ENCODE results near the gene SLC44A2. TPM values are rescaled to one million over a fixed set of nuclear protein-coding genes. Genes with fewer than 3 reads are reported as not detected.
A peak's percentile ranks its signal among the peaks of the same experiment; 100 is the strongest.

Gene SLC44A2
- total RNA-seq, 4 donors from 2014 or later: 34.3 to 51.7 (median 41.5) TPM

DNA sequence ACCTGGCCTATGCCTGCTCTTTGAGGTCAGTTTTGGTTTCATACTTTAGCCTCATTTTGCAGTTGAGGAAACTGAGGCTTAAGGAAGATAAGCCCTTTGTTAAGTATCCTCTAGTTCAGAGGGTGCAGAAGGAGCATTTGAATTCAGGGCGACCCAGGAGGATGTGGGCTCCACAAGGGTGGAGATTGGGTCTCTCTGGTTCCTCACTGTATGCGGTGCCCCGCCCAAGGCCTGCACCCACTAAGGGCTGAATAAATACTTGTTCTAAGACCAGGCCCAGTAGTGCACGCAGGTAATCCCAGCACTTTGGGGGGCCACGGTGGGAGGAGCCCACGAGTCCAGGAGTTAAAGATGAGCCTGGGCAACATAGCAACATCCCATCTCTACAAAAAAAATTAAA lies 768 bp upstream of the SLC44A2 start:
- Histone ChIP-seq H3K4me3 (peak overlapping the region in 1 of 2 donors; percentile 71), H3K36me3 (peaks cover 0 to 31% of the 10 kb centered on the region in 2 donors), H3K27me3 (no peaks in the 10 kb centered on the region), H3K9me3 (no peaks in the 10 kb centered on the region), H3K27ac (peak overlapping the region in 3 of 4 donors; percentile 81 to 87 (median 86)), H3K4me1 (peaks cover 0 to 30% (median 13%) of the 10 kb centered on the region in 3 donors)
- WGBS, 2 donors (ENCODE audit: low coverage in 1 of 2): no CpG with 5 or more reads among the region's 6 CpGs
- TF ChIP-seq CTCF (IDR thresholded peaks at IDR 0.05): no peak
- no peak for TF ChIP-seq EP300 (IDR thresholded peaks at IDR 0.05)
- no peak for ATAC-seq

DNA sequence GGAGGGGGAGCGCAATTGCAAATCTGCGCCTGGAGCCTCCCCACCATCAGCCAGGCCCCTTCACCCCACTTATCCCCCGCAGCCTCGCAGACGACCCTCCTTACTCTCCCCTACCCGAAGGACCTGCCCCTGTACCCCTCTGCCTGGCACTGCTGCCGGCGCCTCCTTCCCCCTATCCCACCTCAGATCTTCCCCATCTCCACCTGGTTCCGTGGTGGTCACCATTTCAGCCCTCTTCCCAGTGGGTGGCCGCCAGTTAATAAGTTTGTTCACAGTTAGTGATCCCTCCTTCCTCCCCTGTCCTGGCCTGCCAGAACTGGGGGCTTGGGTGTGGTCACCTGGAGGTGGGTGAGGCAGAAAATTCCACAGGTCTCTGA lies 397 bp downstream of the SLC44A2 start:
- ATAC-seq: no peak

DNA sequence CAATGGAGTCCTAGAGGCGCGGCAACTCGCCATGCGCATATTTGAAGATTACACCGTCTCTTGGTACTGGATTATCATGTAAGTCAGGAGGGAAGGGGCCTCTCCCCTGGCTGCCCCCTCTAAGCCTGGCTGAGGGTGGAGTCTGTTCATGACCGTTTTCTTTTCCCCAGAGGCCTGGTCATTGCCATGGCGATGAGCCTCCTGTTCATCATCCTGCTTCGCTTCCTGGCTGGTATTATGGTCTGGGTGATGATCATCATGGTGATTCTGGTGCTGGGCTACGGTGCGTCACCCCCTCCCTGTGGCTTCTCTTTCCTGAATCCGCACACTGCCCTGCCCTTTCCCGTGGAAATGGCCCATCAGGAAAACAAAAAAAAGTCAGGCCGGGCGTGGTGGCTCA lies 6.5 kb downstream of the SLC44A2 start:
- no peaks in the 10 kb centered on the region for H3K27me3 ChIP-seq

More for the DNA sequence above, 397 bp downstream of the SLC44A2 start:
- no peaks in the 10 kb centered on the region for H3K27me3 ChIP-seq
- H3K4me3 ChIP-seq: peak overlapping the region; percentile 45 to 71
- 14 to 20% methylated on average over 6 to 7 of the region's 10 CpGs for WGBS, 2 donors (ENCODE audit: low coverage in 1 of 2)
- H3K36me3 ChIP-seq: peaks cover 0 to 43% of the 10 kb centered on the region in 2 donors
- TF ChIP-seq CTCF (IDR thresholded peaks at IDR 0.05): no peak
- H3K9me3 ChIP-seq: no peaks in the 10 kb centered on the region
- peak overlapping the region; percentile 2 to 87 (median 84) for H3K27ac ChIP-seq
- peaks cover 0 to 30% (median 13%) of the 10 kb centered on the region in 3 donors for H3K4me1 ChIP-seq

DNA sequence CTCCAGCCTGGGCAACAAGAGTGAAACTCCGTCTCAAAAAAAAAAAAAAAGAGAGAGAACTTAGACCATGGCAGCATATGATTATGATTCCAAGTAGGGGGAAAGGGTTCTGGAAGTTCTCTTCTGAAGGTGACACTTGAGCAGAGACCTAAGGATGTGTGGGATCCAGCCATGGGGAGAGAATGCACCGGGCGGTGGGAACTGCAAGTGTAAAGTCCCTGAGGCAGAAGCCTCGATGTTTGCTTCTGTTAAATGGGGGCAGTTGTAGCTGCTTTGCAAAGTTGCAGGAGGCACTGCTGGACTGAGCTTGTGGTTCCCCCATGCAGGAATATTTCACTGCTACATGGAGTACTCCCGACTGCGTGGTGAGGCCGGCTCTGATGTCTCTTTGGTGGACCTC lies 9.1 kb downstream of the SLC44A2 start:
- no peaks in the 10 kb centered on the region for H3K9me3 ChIP-seq
- WGBS, 2 donors (ENCODE audit: low coverage in 1 of 2): 81 to 100% methylated on average over 1 to 4 of the region's 7 CpGs
- H3K4me1 ChIP-seq: no peaks in the 10 kb centered on the region
- no peak overlapping the region for H3K4me3 ChIP-seq
- H3K27me3 ChIP-seq: no peaks in the 10 kb centered on the region
- no peak overlapping the region for H3K27ac ChIP-seq
- no peak for ATAC-seq
- H3K36me3 ChIP-seq: peaks cover 0 to 100% of the 10 kb centered on the region in 2 donors
- no peak for TF ChIP-seq POLR2A (IDR thresholded peaks at IDR 0.05)
- no peak for TF ChIP-seq CTCF (IDR thresholded peaks at IDR 0.05)
- TF ChIP-seq EP300 (IDR thresholded peaks at IDR 0.05): no peak
- no peak for TF ChIP-seq POLR2AphosphoS5 (IDR thresholded peaks at IDR 0.05)

More for the DNA sequence above, 6.5 kb downstream of the SLC44A2 start:
- Histone ChIP-seq H3K27ac (no peak overlapping the region), H3K36me3 (peaks cover 0 to 98% of the 10 kb centered on the region in 2 donors), H3K4me1 (peaks cover 0 to under 1% (median 0%) of the 10 kb centered on the region in 3 donors), H3K9me3 (no peaks in the 10 kb centered on the region), H3K4me3 (no peak overlapping the region)
- 59% methylated on average over 3 of the region's 14 CpGs; no CpG with 5 or more reads in 1 of the 2 donors for whole genome bisulfite sequencing, 2 donors (ENCODE audit: low coverage in 1 of 2)
- no peak for TF ChIP-seq EP300 (IDR thresholded peaks at IDR 0.05)
- no peak for TF ChIP-seq CTCF (IDR thresholded peaks at IDR 0.05)
- no peak for TF ChIP-seq POLR2A (IDR thresholded peaks at IDR 0.05)
- no peak for TF ChIP-seq POLR2AphosphoS5 (IDR thresholded peaks at IDR 0.05)
- no peak for ATAC-seq

GRCh38 chr19:10634963-10635362 lies 9.6 kb downstream of the SLC44A2 start:
- H3K36me3 ChIP-seq: peaks cover 0 to 100% of the 10 kb centered on the region in 2 donors
- 100% methylated on average over 1 of the region's 6 CpGs; no CpG with 5 or more reads in 1 of the 2 donors for WGBS, 2 donors (ENCODE audit: low coverage in 1 of 2)
- H3K9me3 ChIP-seq: no peaks in the 10 kb centered on the region
- TF ChIP-seq CTCF (IDR thresholded peaks at IDR 0.05) (no peak), EP300 (IDR thresholded peaks at IDR 0.05) (no peak), POLR2AphosphoS5 (IDR thresholded peaks at IDR 0.05) (no peak), POLR2A (IDR thresholded peaks at IDR 0.05) (no peak)
- no peak overlapping the region for H3K27ac ChIP-seq
- no peaks in the 10 kb centered on the region for H3K27me3 ChIP-seq
- no peak for ATAC-seq
- no peaks in the 10 kb centered on the region for H3K4me1 ChIP-seq
- no peak overlapping the region for H3K4me3 ChIP-seq

Data from gastroesophageal sphincter (tissue), 4 donors.